ENCODE results near the gene SPINT2. TPM values are rescaled to one million over a fixed set of nuclear protein-coding genes. Genes with fewer than 3 reads are reported as not detected.

The SPINT2 gene
- 1,023 and 1,082 TPM in 2 replicates for total RNA-seq (2022)
- percentile 91 among the genes with signal in this experiment for Bru-seq, nascent RNA
- percentile 94 among the genes with signal in this experiment for BruChase-seq, experiment 1, labeled RNA remaining after a 6-hour chase
- percentile 90 among the genes with signal in this experiment for BruChase-seq, experiment 2, labeled RNA remaining after a 2-hour chase
- long read RNA-seq, transcript SPINT2-202 (6 exons, 1,367 nt) = minor isoform, 86 of 2,217 reads
- long read RNA-seq, transcript SPINT2-201 (7 exons, 1,802 nt) = major isoform, 2,012 of 2,217 reads
- long read RNA-seq, partial matches to known transcripts = 68 of 2,217 reads
- long read RNA-seq, other reads (novel, unspliced or antisense) = 48 of 2,217 reads

DNA sequence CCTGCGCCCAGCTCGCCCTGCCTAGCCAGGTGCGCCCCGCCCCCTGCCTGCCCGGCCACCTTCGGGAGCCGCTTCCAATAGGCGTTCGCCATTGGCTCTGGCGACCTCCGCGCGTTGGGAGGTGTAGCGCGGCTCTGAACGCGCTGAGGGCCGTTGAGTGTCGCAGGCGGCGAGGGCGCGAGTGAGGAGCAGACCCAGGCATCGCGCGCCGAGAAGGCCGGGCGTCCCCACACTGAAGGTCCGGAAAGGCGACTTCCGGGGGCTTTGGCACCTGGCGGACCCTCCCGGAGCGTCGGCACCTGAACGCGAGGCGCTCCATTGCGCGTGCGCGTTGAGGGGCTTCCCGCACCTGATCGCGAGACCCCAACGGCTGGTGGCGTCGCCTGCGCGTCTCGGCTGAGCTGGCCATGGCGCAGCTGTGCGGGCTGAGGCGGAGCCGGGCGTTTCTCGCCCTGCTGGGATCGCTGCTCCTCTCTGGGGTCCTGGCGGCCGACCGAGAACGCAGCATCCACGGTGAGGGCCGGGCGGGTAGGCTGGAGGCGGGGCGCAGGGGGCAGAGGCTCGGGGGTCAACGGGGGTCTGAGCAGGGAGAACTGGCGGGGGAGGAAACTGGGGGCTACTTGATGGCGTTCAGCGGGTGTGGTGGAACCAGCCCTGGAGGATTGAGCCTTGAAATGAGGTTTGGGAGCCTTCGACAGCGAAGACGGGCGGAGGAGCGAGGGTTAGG, at the start of gene SPINT2:
SPINT2 (plus strand) TSS at position 88 of the 727 bp plus-strand sequence; CDS start at position 408, 320 bp downstream.
- Mint-ChIP-seq H3K9me3 (ENCODE audit: low read depth, unreplicated experiment) (no peaks in the 10 kb centered on the region), H3K4me1 (ENCODE audit: low read depth, unreplicated experiment) (peaks cover 61% of the 10 kb centered on the region), H3K27me3 (ENCODE audit: unreplicated experiment) (no peaks in the 10 kb centered on the region), H3K4me3 (ENCODE audit: low read depth, unreplicated experiment) (peak within 1 kb of the TSS; percentile 97), H3K36me3 (ENCODE audit: insufficient read depth, unreplicated experiment) (peaks cover 66% of the 10 kb centered on the region), H3K27ac (ENCODE audit: unreplicated experiment) (peak within 1 kb of the TSS; percentile 81)
- DNase-seq = no peak
- intact Hi-C loops (cut with micrococcal nuclease; ENCODE audit: unreplicated experiment) = no loop called here
- BruUV-seq (replicated peaks) = no TSS peak
- TF ChIP-seq CTCF (IDR thresholded peaks at IDR 0.05; ENCODE audit: unreplicated experiment) = no peak
- CTCF ChIA-PET = interaction anchor here (0.6 to 2.4 kb wide), 10 partner anchors 13 to 110 kb away, joined by 3 to 8 read pairs (median 4); partner anchors contain the start of genes C19orf33, CATSPERG and PSMD8

- CTCF ChIA-PET = no interaction called here
- peak; percentile 35 for DNase-seq
- no peaks in the 10 kb centered on the region for H3K9me3 Mint-ChIP-seq (ENCODE audit: low read depth, unreplicated experiment)
- intact Hi-C loops (cut with micrococcal nuclease; ENCODE audit: unreplicated experiment) = no loop called here
- no TSS peak for BruUV-seq (replicated peaks)
- H3K36me3 Mint-ChIP-seq (ENCODE audit: insufficient read depth, unreplicated experiment) = peaks cover 10% of the 10 kb centered on the region
- H3K27ac Mint-ChIP-seq (ENCODE audit: unreplicated experiment) = no peak overlapping the region
- TF ChIP-seq CTCF (IDR thresholded peaks at IDR 0.05; ENCODE audit: unreplicated experiment) = no peak
- H3K4me3 Mint-ChIP-seq (ENCODE audit: low read depth, unreplicated experiment) = no peak overlapping the region
- peaks cover 58% of the 10 kb centered on the region for H3K27me3 Mint-ChIP-seq (ENCODE audit: unreplicated experiment)
- peaks cover 10% of the 10 kb centered on the region for H3K4me1 Mint-ChIP-seq (ENCODE audit: low read depth, unreplicated experiment)
Measured at GRCh38 chr19:38216785-38217641, 47.4 kb upstream of the SPINT2 start.

- H3K4me1 Mint-ChIP-seq (ENCODE audit: low read depth, unreplicated experiment) = peaks cover 18% of the 10 kb centered on the region
- no peak overlapping the region for H3K4me3 Mint-ChIP-seq (ENCODE audit: low read depth, unreplicated experiment)
- intact Hi-C loops (cut with micrococcal nuclease; ENCODE audit: unreplicated experiment) = no loop called here
- no TSS peak for BruUV-seq (replicated peaks)
- TF ChIP-seq CTCF (IDR thresholded peaks at IDR 0.05; ENCODE audit: unreplicated experiment) = no peak
- DNase-seq = no peak
- H3K27ac Mint-ChIP-seq (ENCODE audit: unreplicated experiment) = no peak overlapping the region
- no peaks in the 10 kb centered on the region for H3K9me3 Mint-ChIP-seq (ENCODE audit: low read depth, unreplicated experiment)
- H3K27me3 Mint-ChIP-seq (ENCODE audit: unreplicated experiment) = peaks cover 68% of the 10 kb centered on the region
- CTCF ChIA-PET = no interaction called here
- peaks cover 12% of the 10 kb centered on the region for H3K36me3 Mint-ChIP-seq (ENCODE audit: insufficient read depth, unreplicated experiment)
Measured at GRCh38 chr19:38218204-38218603, 46.2 kb upstream of the SPINT2 start.

- DNase-seq = no peak
- no peak for TF ChIP-seq CTCF (IDR thresholded peaks at IDR 0.05; ENCODE audit: unreplicated experiment)
- Mint-ChIP-seq H3K9me3 (ENCODE audit: low read depth, unreplicated experiment) (no peaks in the 10 kb centered on the region), H3K27me3 (ENCODE audit: unreplicated experiment) (peaks cover 68% of the 10 kb centered on the region), H3K4me3 (ENCODE audit: low read depth, unreplicated experiment) (no peak overlapping the region), H3K27ac (ENCODE audit: unreplicated experiment) (no peak overlapping the region), H3K36me3 (ENCODE audit: insufficient read depth, unreplicated experiment) (peaks cover 10% of the 10 kb centered on the region), H3K4me1 (ENCODE audit: low read depth, unreplicated experiment) (peaks cover 17% of the 10 kb centered on the region)
- CTCF ChIA-PET = no interaction called here
- no TSS peak for BruUV-seq (replicated peaks)
- intact Hi-C loops (cut with micrococcal nuclease; ENCODE audit: unreplicated experiment) = no loop called here
Measured at GRCh38 chr19:38219221-38219620, 45.2 kb upstream of the SPINT2 start.
